ENCODE measurements around the gene SLC22A14.

DNA sequence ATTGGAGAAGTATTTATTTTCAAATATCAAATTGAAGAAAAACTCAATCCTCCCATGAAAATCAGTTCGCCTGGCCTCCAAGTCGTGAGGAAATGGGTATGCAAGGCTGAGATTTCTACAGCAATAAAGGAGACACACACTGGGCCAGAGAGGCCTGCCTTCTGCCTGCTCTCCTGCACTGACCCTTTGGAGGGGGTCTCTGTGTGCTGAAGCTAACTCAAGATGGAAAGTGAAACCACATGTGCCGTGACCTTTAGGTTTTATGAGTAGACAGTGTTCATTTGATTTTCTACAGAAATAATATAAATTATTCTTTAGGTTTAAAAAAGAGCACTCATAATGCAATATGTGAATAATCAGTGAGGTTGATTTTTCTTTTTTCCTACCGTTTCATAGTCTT, 28.4 kb upstream of the SLC22A14 start:
- TF ChIP-seq TAF1 (IDR thresholded peaks at IDR 0.05; ENCODE audit: control insufficient read depth, extremely low read depth, insufficient read depth, low read length, severe bottlenecking) (no peak), MBD1 (CRISPR knock-in tag; IDR thresholded peaks at IDR 0.05) (no peak), FIP1L1 (IDR thresholded peaks at IDR 0.05; ENCODE audit: low read depth, low read length, poor library complexity, severe bottlenecking) (no peak), HCFC1 (IDR thresholded peaks at IDR 0.05; ENCODE audit: low read depth, low read length) (no peak)
- TF ChIP-seq, protein P1, sequence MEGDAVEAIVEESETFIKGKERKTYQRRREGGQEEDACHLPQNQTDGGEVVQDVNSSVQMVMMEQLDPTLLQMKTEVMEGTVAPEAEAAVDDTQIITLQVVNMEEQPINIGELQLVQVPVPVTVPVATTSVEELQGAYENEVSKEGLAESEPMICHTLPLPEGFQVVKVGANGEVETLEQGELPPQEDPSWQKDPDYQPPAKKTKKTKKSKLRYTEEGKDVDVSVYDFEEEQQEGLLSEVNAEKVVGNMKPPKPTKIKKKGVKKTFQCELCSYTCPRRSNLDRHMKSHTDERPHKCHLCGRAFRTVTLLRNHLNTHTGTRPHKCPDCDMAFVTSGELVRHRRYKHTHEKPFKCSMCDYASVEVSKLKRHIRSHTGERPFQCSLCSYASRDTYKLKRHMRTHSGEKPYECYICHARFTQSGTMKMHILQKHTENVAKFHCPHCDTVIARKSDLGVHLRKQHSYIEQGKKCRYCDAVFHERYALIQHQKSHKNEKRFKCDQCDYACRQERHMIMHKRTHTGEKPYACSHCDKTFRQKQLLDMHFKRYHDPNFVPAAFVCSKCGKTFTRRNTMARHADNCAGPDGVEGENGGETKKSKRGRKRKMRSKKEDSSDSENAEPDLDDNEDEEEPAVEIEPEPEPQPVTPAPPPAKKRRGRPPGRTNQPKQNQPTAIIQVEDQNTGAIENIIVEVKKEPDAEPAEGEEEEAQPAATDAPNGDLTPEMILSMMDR (IDR thresholded peaks at IDR 0.05 in 2 of 3, conservative IDR thresholded peaks at IDR 0.05 in 1 of 3; ENCODE audit: insufficient read depth in 2 of 3, low read depth in 1 of 3, low read length in 3 of 3): no peak

All from K562 (cell line).